Keratinocyte (primary cell): Measurements from ENCODE around the gene PLAAT2. TPM values are rescaled to one million over a fixed set of nuclear protein-coding genes. Genes with fewer than 3 reads are reported as not detected.
A peak's percentile ranks its signal among the peaks of the same experiment; 100 is the strongest.
"Not testable (repeated sequence)": the region's sequence is repeated elsewhere in the genome, so short reads cannot be mapped to it uniquely, and the experiment has no call there.

Experiments
- DNase-seq: peaks from one replicate; pipeline ENCODE4 v3.0.0-alpha.2; 2011; ENCODE audit warnings: low read depth, missing footprints, low spot score
- FAIRE-seq: peaks from 2 replicates; lab custom pipeline; 2011; peaks lifted over from hg19 to GRCh38; lab: Jason Lieb, UNC
- H2AFZ ChIP-seq: 2 replicates; pipeline ENCODE4 v1.6.0; 2012; ENCODE audit warnings: low read length, control low read depth, inconsistent platforms; ENCODE audit not compliant: control insufficient read depth
- H3K27ac ChIP-seq: 2 replicates; pipeline ENCODE4 v1.5.1; 2011; ENCODE audit warnings: low read length; ENCODE audit not compliant: control insufficient read depth, insufficient read depth
- H3K27me3 ChIP-seq: 3 replicates; pipeline ENCODE4 v1.6.0; 2011; ENCODE audit warnings: low read length; ENCODE audit not compliant: control insufficient read depth, insufficient read depth; ENCODE audit errors: extremely low read depth
- H3K36me3 ChIP-seq, 2 experiments: 2 replicates in 1 of 2; 3 replicates in 1 of 2; pipeline ENCODE4 v1.5.1; 2011; ENCODE audit warnings: low read length in 2 of 2, mild to moderate bottlenecking in 1 of 2; ENCODE audit not compliant: control insufficient read depth in 2 of 2, insufficient read depth in 2 of 2; ENCODE audit errors: extremely low read depth in 1 of 2
- H3K4me1 ChIP-seq: 3 replicates; pipeline ENCODE4 v1.5.1; 2011; ENCODE audit warnings: low read length; ENCODE audit not compliant: control insufficient read depth, insufficient read depth; ENCODE audit errors: extremely low read depth
- H3K4me2 ChIP-seq: 3 replicates; pipeline ENCODE4 v1.6.0; 2011; ENCODE audit warnings: low read depth, low read length; ENCODE audit not compliant: control insufficient read depth, insufficient read depth; ENCODE audit errors: extremely low read depth
- H3K4me3 ChIP-seq, 3 experiments: fragments of 200-600 bp in 1 of 3; sonication (generic) in 1 of 3; 2 replicates in 2 of 3; 3 replicates in 1 of 3; pipeline ENCODE4 v1.5.1; 2011 to 2016; ENCODE audit warnings: low read length in 3 of 3, mild to moderate bottlenecking in 3 of 3, control low read depth in 2 of 3, inconsistent platforms in 1 of 3, low read depth in 1 of 3, mixed read lengths in 1 of 3, mixed run types in 1 of 3, moderate library complexity in 1 of 3; ENCODE audit not compliant: control insufficient read depth in 2 of 3, insufficient read depth in 2 of 3; ENCODE audit errors: extremely low read depth in 1 of 3
- H3K79me2 ChIP-seq: 2 replicates; pipeline ENCODE4 v1.6.0; 2012; ENCODE audit warnings: low read length; ENCODE audit not compliant: control insufficient read depth, insufficient read depth
- H3K9ac ChIP-seq: 3 replicates; pipeline ENCODE4 v1.6.0; 2011; ENCODE audit warnings: low read length; ENCODE audit not compliant: control insufficient read depth, insufficient read depth; ENCODE audit errors: extremely low read depth
- H3K9me1 ChIP-seq: 3 replicates; pipeline ENCODE4 v1.6.0; 2011; ENCODE audit warnings: low read length; ENCODE audit not compliant: control insufficient read depth, insufficient read depth; ENCODE audit errors: extremely low read depth
- H3K9me3 ChIP-seq: 2 replicates; pipeline ENCODE4 v1.5.1; 2012; ENCODE audit warnings: low read depth, low read length; ENCODE audit not compliant: control insufficient read depth
- H4K20me1 ChIP-seq: 3 replicates; pipeline ENCODE4 v1.6.0; 2011; ENCODE audit warnings: low read length; ENCODE audit not compliant: control insufficient read depth, insufficient read depth; ENCODE audit errors: extremely low read depth
- EZH2 ChIP-seq: IDR thresholded peaks from one replicate; pipeline ENCODE4 v1.6.1; 2012; ENCODE audit warnings: inconsistent platforms, mild to moderate bottlenecking, low read length, moderate library complexity
- dilution Hi-C: fragments of 300-500 bp; cut with MboI; formaldehyde crosslinking; loops from one replicate; pipeline ENCODE4 v1.7.0; 2020; ENCODE audit warnings: low sequenced_read_pairs; ENCODE audit not compliant: extremely low pct_ligation_motif_present
- polyA plus RNA-seq, 5 experiments: library from polyadenylated mRNA; depleted of rRNA in 3 of 5; stranded (reverse) in 3 of 5; stranded (forward) in 1 of 5; unstranded in 1 of 5; fragments of >200 nt; gene quantifications; 1 replicate in 1 of 5; 2 replicates in 3 of 5; 3 replicates in 1 of 5; pipeline versions ENCODE4 v1.2.1 to v1.2.3, GENCODE V29; 2011 to 2012; ENCODE audit warnings: missing spikeins in 2 of 5, low read depth in 1 of 5, low replicate concordance in 1 of 5
- TF ChIP-seq, protein P1 (sequence below), 3 experiments: IDR thresholded peaks in 1 of 3; conservative IDR thresholded peaks in 1 of 3; optimal IDR thresholded peaks in 1 of 3; 2 replicates in 2 of 3; 3 replicates in 1 of 3; pipeline versions ENCODE3 to v1.5.1; 2011; ENCODE audit warnings: low read length in 3 of 3, mild to moderate bottlenecking in 3 of 3, moderate library complexity in 2 of 3, control low read depth in 1 of 3, inconsistent platforms in 1 of 3; ENCODE audit not compliant: insufficient read depth in 2 of 3; ENCODE audit errors: extremely low read depth in 1 of 3

The PLAAT2 gene
- polyA plus RNA-seq, 1 donor (not counting 4 experiments of a cell fraction or from before 2014, with no cell fraction given) = 0.29 TPM

DNA sequence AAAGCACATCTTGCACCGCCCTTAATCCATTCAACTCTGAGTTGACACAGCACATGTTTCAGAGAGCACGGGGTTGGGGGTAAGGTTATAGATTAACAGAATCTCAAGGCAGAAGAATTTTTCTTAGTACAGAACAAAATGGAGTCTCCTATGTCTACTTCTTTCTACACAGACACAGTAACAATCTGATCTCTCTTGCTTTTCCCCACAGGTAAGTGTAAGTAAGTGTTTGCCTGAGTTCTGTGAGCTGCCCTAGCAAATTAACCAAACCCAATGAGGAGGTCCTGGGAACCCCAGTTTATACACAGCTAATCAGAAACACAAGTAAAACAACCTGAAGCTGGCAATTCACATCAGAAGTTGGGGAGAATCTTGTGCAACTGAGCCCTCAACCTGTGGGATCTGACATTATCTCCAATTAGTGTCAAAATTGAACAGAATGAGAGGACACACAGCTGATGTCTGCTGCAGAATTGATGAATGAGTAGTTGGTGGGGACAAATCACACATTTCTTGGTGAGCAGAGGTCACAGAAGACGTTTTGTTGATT lies 34.4 kb downstream of the PLAAT2 start:
- H3K9me1 ChIP-seq, H3K27me3 ChIP-seq, H3K4me3 ChIP-seq, H3K9ac ChIP-seq, H3K36me3 ChIP-seq, H3K79me2 ChIP-seq, FAIRE-seq, H3K9me3 ChIP-seq, DNase-seq, H3K4me2 ChIP-seq, H4K20me1 ChIP-seq, H2AFZ ChIP-seq, dilution Hi-C loops: not testable (repeated sequence)
- Histone ChIP-seq H3K27ac (peak overlapping the region; percentile 46), H3K4me1 (peaks cover 19% of the 10 kb centered on the region)

DNA sequence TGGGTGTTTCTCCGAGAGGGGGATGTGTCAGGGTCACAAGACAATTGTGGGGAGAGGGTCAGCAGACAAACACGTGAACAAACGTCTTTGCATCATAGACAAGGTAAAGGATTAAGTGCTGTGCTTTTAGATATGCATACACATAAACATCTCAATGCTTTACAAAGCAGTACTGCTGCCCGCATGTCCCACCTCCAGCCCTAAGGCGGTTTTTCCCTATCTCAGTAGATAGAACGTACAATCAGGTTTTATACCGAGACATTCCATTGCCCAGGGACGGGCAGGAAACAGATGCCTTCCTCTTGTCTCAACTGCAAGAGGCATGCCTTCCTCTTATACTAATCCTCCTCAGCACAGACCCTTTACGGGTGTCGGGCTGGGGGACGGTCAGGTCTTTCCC lies 35.0 kb downstream of the PLAAT2 start:
- not testable (repeated sequence) for FAIRE-seq

DNA sequence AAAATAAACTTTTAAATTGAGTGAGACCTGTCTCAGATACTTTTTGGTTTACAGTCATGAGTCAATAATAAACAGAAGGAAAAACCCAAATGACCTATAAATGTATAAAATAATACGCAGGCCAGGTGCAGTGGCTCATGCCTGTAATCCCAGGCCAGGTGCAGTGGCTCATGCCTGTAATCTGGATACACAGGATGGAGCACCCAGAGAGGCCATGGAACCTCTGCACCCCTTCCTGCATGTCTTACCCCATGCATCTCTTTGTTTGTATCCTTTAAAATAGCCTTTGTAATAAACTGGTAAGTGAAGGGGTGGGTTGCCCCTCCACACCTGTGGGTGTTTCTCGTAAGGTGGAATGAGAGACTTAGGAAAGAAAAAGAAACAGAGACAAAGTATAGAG lies 35.5 kb downstream of the PLAAT2 start:
- TF ChIP-seq EZH2 = no peak
- TF ChIP-seq, protein P1, sequence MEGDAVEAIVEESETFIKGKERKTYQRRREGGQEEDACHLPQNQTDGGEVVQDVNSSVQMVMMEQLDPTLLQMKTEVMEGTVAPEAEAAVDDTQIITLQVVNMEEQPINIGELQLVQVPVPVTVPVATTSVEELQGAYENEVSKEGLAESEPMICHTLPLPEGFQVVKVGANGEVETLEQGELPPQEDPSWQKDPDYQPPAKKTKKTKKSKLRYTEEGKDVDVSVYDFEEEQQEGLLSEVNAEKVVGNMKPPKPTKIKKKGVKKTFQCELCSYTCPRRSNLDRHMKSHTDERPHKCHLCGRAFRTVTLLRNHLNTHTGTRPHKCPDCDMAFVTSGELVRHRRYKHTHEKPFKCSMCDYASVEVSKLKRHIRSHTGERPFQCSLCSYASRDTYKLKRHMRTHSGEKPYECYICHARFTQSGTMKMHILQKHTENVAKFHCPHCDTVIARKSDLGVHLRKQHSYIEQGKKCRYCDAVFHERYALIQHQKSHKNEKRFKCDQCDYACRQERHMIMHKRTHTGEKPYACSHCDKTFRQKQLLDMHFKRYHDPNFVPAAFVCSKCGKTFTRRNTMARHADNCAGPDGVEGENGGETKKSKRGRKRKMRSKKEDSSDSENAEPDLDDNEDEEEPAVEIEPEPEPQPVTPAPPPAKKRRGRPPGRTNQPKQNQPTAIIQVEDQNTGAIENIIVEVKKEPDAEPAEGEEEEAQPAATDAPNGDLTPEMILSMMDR (optimal IDR thresholded peaks at IDR 0.05 in 1 of 3, IDR thresholded peaks at IDR 0.05 in 1 of 3, conservative IDR thresholded peaks at IDR 0.05 in 1 of 3; ENCODE audit: extremely low read depth in 1 of 3, insufficient read depth in 2 of 3, low read length in 3 of 3) = no peak
- H3K4me2 ChIP-seq = no peak overlapping the region
- peaks cover 19% of the 10 kb centered on the region for H3K4me1 ChIP-seq
- no peaks in the 10 kb centered on the region for H3K36me3 ChIP-seq
- DNase-seq (no peak), FAIRE-seq (no peak)
- no peaks in the 10 kb centered on the region for H3K9me3 ChIP-seq
- no peak overlapping the region for H3K4me3 ChIP-seq
- no peaks in the 10 kb centered on the region for H3K9me1 ChIP-seq
- H3K9ac ChIP-seq = no peak overlapping the region
- H3K27me3 ChIP-seq = no peaks in the 10 kb centered on the region
- no peak overlapping the region for H2AFZ ChIP-seq
- H3K79me2 ChIP-seq = no peaks in the 10 kb centered on the region
- dilution Hi-C loops = no loop called here
- H4K20me1 ChIP-seq = no peaks in the 10 kb centered on the region
- no peak overlapping the region for H3K27ac ChIP-seq

More for the DNA sequence above, 35.0 kb downstream of the PLAAT2 start:
- DNase-seq, H3K27ac ChIP-seq, H3K9ac ChIP-seq, H3K9me1 ChIP-seq, H4K20me1 ChIP-seq, H3K27me3 ChIP-seq, H3K4me2 ChIP-seq, dilution Hi-C loops, H3K36me3 ChIP-seq, H2AFZ ChIP-seq, H3K4me3 ChIP-seq, H3K79me2 ChIP-seq, H3K9me3 ChIP-seq: not testable (repeated sequence)
- peaks cover 19% of the 10 kb centered on the region for H3K4me1 ChIP-seq
